Body of pancreas (tissue), 4 donors: ENCODE results near the gene PKN3.

Experiments used
- CTCF ChIP-seq, 7 experiments: fragments of 450-650 bp in 4 of 7; fragments of 200-600 bp in 3 of 7; sonication (generic) in 3 of 7; IDR thresholded peaks; one replicate each; pipeline ENCODE4 v1.5.1; 2016 to 2019; ENCODE audit warnings: antibody characterized with exemption in 7 of 7
- POLR2A ChIP-seq, 3 donors: fragments of 450-650 bp; IDR thresholded peaks; one replicate each; pipeline ENCODE4 v1.6.1; 2016; ENCODE audit warnings: antibody characterized with exemption in 3 of 3, mild to moderate bottlenecking in 2 of 3

DNA sequence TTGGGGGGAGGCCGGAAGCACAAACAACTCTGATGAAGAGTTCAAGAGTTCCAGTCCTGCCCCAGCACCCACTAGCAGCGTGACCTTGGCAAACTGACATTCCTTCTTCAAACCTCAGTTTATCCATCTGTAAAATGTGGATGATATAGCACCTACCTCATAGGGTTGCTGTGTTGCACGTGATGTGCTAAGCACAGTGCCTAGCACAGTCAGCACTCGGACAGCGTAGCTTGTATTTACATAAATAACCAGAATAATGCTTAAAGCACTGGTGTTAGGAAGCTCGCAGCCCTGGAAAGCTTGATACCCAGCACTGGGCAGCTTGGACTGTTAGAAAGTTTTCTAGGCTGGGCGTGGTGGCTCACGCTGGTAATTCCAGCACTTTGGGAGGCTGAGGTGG, 5.1 kb downstream of the PKN3 start:
- TF ChIP-seq CTCF (IDR thresholded peaks at IDR 0.05) (no peak), POLR2A (IDR thresholded peaks at IDR 0.05) (no peak)
